PFSK-1 (cell line): ENCODE measurements around the gene SEMA6A.

ENCODE experiments used
- FOXP2 ChIP-seq: optimal IDR thresholded peaks from 2 replicates; pipeline ENCODE3; 2011; ENCODE audit warnings: borderline replicate concordance, control low read depth, inconsistent platforms; ENCODE audit not compliant: insufficient read depth; ENCODE audit errors: extremely low read length, extremely low read depth
- POLR2AphosphoS5 ChIP-seq: IDR thresholded peaks from 2 replicates; pipeline ENCODE4 v1.6.1; 2012; ENCODE audit warnings: low read depth, mild to moderate bottlenecking, control low read depth, low read length, moderate library complexity
- REST ChIP-seq, 2 experiments: IDR thresholded peaks; 2 replicates each; pipeline versions ENCODE4 v1.6.1 to v1.8.0; 2011 to 2012; ENCODE audit warnings: low read depth in 2 of 2, low read length in 2 of 2, control low read depth in 1 of 2, inconsistent platforms in 1 of 2, mild to moderate bottlenecking in 1 of 2, moderate library complexity in 1 of 2; ENCODE audit not compliant: insufficient read depth in 1 of 2
- SIN3A ChIP-seq: IDR thresholded peaks from 2 replicates; pipeline ENCODE4 v1.6.1; 2012; ENCODE audit warnings: mild to moderate bottlenecking, low read length, moderate library complexity, borderline replicate concordance; ENCODE audit not compliant: insufficient read depth
- TAF1 ChIP-seq: IDR thresholded peaks from 2 replicates; pipeline ENCODE4 v1.6.1; 2012; ENCODE audit warnings: low read length, control low read depth, borderline replicate concordance; ENCODE audit not compliant: insufficient read depth

The SEMA6A gene

GRCh38 chr5:116600876-116601275, 26.3 kb upstream of the SEMA6A start:
- TF ChIP-seq FOXP2 = no peak
- no peak for TF ChIP-seq POLR2AphosphoS5
- TF ChIP-seq TAF1 = no peak

GRCh38 chr5:116598911-116599310, 24.3 kb upstream of the SEMA6A start:
- no peak for TF ChIP-seq SIN3A
- no peak for TF ChIP-seq REST (IDR thresholded peaks at IDR 0.05; ENCODE audit: insufficient read depth in 1 of 2, low read depth in 2 of 2, low read length in 2 of 2)
- no peak for TF ChIP-seq FOXP2
- no peak for TF ChIP-seq TAF1
- TF ChIP-seq POLR2AphosphoS5 = no peak

GRCh38 chr5:116595498-116595897, 20.9 kb upstream of the SEMA6A start:
- TF ChIP-seq REST (IDR thresholded peaks at IDR 0.05; ENCODE audit: insufficient read depth in 1 of 2, low read depth in 2 of 2, low read length in 2 of 2) = no peak
- TF ChIP-seq FOXP2 = no peak
- TF ChIP-seq SIN3A = no peak
- no peak for TF ChIP-seq TAF1
- TF ChIP-seq POLR2AphosphoS5 = no peak

GRCh38 chr5:116593340-116593739, 18.7 kb upstream of the SEMA6A start:
- TF ChIP-seq SIN3A (no peak), TAF1 (no peak), FOXP2 (no peak), POLR2AphosphoS5 (no peak), REST (IDR thresholded peaks at IDR 0.05; ENCODE audit: insufficient read depth in 1 of 2, low read depth in 2 of 2, low read length in 2 of 2) (no peak)

- TF ChIP-seq SIN3A (no peak), POLR2AphosphoS5 (no peak), FOXP2 (no peak), TAF1 (no peak), REST (IDR thresholded peaks at IDR 0.05; ENCODE audit: insufficient read depth in 1 of 2, low read depth in 2 of 2, low read length in 2 of 2) (no peak)
These were observed 10.6 kb upstream of the SEMA6A start for GRCh38 chr5:116585227-116585626.

GRCh38 chr5:116583862-116584222, 9.2 kb upstream of the SEMA6A start:
- TF ChIP-seq TAF1 (no peak), FOXP2 (no peak), SIN3A (no peak), REST (IDR thresholded peaks at IDR 0.05; ENCODE audit: insufficient read depth in 1 of 2, low read depth in 2 of 2, low read length in 2 of 2) (no peak), POLR2AphosphoS5 (no peak)
